Body of pancreas (tissue), 4 donors: ENCODE data around the gene FER. TPM values are rescaled to one million over a fixed set of nuclear protein-coding genes. Genes with fewer than 3 reads are reported as not detected.

Source experiments
- ATAC-seq: fragments of 150-250 bp; one replicate; pipeline ENCODE4 v1.9.1; 2016
- DNase-seq, 4 donors: peaks; one replicate each; pipeline ENCODE4 v3.0.0-alpha.2; 2019
- H3K27ac ChIP-seq, 4 donors: fragments of 200-600 bp; sonication (generic); 1 replicate in 3 of 4; 2 replicates in 1 of 4; pipeline versions ENCODE4 v1.5.1 to v1.6.1; 2016 to 2019; ENCODE audit warnings: mild to moderate bottlenecking in 1 of 4, mixed read lengths in 1 of 4, moderate library complexity in 1 of 4
- H3K27me3 ChIP-seq, 2 donors: fragments of 200-600 bp; sonication (generic); one replicate each; pipeline ENCODE4 v1.6.0; 2016; ENCODE audit warnings: mild to moderate bottlenecking in 1 of 2
- H3K36me3 ChIP-seq, 2 donors: fragments of 200-600 bp; sonication (generic); replicated peaks in 1 of 2; 2 replicates each; pipeline ENCODE4 v1.5.1; 2016; ENCODE audit warnings: low read depth in 2 of 2; ENCODE audit not compliant: insufficient read depth in 1 of 2
- H3K4me1 ChIP-seq: fragments of 200-600 bp; sonication (generic); one replicate; pipeline ENCODE4 v1.6.0; 2016
- H3K4me3 ChIP-seq, 2 donors: fragments of 200-600 bp; sonication (generic); 1 replicate in 1 of 2; 2 replicates in 1 of 2; pipeline ENCODE4 v1.5.1; 2016 to 2019
- H3K9me3 ChIP-seq, 3 donors: fragments of 200-600 bp; sonication (generic); 1 replicate in 2 of 3; 2 replicates in 1 of 3; pipeline ENCODE4 v1.5.1; 2016
- CTCF ChIP-seq, 7 experiments: fragments of 450-650 bp in 4 of 7; fragments of 200-600 bp in 3 of 7; sonication (generic) in 3 of 7; IDR thresholded peaks; one replicate each; pipeline ENCODE4 v1.5.1; 2016 to 2019; ENCODE audit warnings: antibody characterized with exemption in 7 of 7
- POLR2A ChIP-seq, 3 donors: fragments of 450-650 bp; IDR thresholded peaks; one replicate each; pipeline ENCODE4 v1.6.1; 2016; ENCODE audit warnings: antibody characterized with exemption in 3 of 3, mild to moderate bottlenecking in 2 of 3
- WGBS, 2 donors: methylation state at CpG; one replicate each; pipeline ENCODE4 v1.1.5; 2017; 5-methylcytosine and 5-hydroxymethylcytosine counted together
- intact Hi-C: fragments of 100-400 bp; cut with DNase I; formaldehyde crosslinking; loops from one replicate; pipeline ENCODE4 v1.15.1; 2023
- total RNA-seq, 2 donors: library from RNA; depleted of rRNA; stranded (reverse); fragments of >200 nt; gene quantifications; one replicate each; pipeline ENCODE4 v1.1.0, GENCODE V29; 2016

The FER gene
- total RNA-seq, 2 donors from 2014 or later, result 7.9 to 13.2 TPM

GRCh38 chr5:109191153-109191558 is 443.5 kb downstream of the FER start:
- H3K27me3 ChIP-seq, result no peaks in the 10 kb centered on the region
- no peaks in the 10 kb centered on the region for H3K4me1 ChIP-seq
- no peak overlapping the region for H3K4me3 ChIP-seq
- 48 to 54% methylated on average over 2 of the region's 2 CpGs for WGBS, 2 donors
- H3K9me3 ChIP-seq, result no peaks in the 10 kb centered on the region
- no peaks in the 10 kb centered on the region for H3K36me3 ChIP-seq
- DNase-seq, result no peak
- no peak for ATAC-seq
- no peak overlapping the region for H3K27ac ChIP-seq
- intact Hi-C loops, result no loop called here
- no peak for TF ChIP-seq POLR2A (IDR thresholded peaks at IDR 0.05)
- no peak for TF ChIP-seq CTCF (IDR thresholded peaks at IDR 0.05)

- TF ChIP-seq CTCF (IDR thresholded peaks at IDR 0.05), result no peak
- no peak for TF ChIP-seq POLR2A (IDR thresholded peaks at IDR 0.05)
- Histone ChIP-seq H3K4me1 (no peaks in the 10 kb centered on the region), H3K27ac (no peak overlapping the region), H3K4me3 (no peak overlapping the region), H3K9me3 (no peaks in the 10 kb centered on the region), H3K27me3 (no peaks in the 10 kb centered on the region), H3K36me3 (no peaks in the 10 kb centered on the region)
- 94 to 95% methylated on average over 1 of the region's 1 CpG for WGBS, 2 donors
- intact Hi-C loops, result no loop called here
- DNase-seq (no peak), ATAC-seq (no peak)
These were observed 444.3 kb downstream of the FER start for GRCh38 chr5:109192027-109192426.

- no peaks in the 10 kb centered on the region for H3K27me3 ChIP-seq
- whole genome bisulfite sequencing, 2 donors, result 82 to 87% methylated on average over 6 of the region's 6 CpGs
- TF ChIP-seq POLR2A (IDR thresholded peaks at IDR 0.05) (no peak), CTCF (IDR thresholded peaks at IDR 0.05) (no peak)
- intact Hi-C loops, result no loop called here
- H3K36me3 ChIP-seq, result no peaks in the 10 kb centered on the region
- no peak overlapping the region for H3K4me3 ChIP-seq
- H3K27ac ChIP-seq, result no peak overlapping the region
- ATAC-seq, result no peak
- H3K4me1 ChIP-seq, result no peaks in the 10 kb centered on the region
- no peaks in the 10 kb centered on the region for H3K9me3 ChIP-seq
- DNase-seq, result no peak
These were observed 445.0 kb downstream of the FER start for GRCh38 chr5:109192555-109193281.

GRCh38 chr5:109195667-109196066 is 448.0 kb downstream of the FER start:
- intact Hi-C loops, result no loop called here
- Histone ChIP-seq H3K9me3 (no peaks in the 10 kb centered on the region), H3K27ac (no peak overlapping the region), H3K36me3 (no peaks in the 10 kb centered on the region), H3K27me3 (no peaks in the 10 kb centered on the region), H3K4me3 (no peak overlapping the region), H3K4me1 (no peaks in the 10 kb centered on the region)
- TF ChIP-seq POLR2A (IDR thresholded peaks at IDR 0.05) (no peak), CTCF (IDR thresholded peaks at IDR 0.05) (no peak)
- DNase-seq (no peak), ATAC-seq (no peak)
- 63 to 76% methylated on average over 2 of the region's 2 CpGs for WGBS, 2 donors
